Anterior cingulate cortex (tissue), 58 donors: Measurements from ENCODE around the gene CYLD.

Experiments
- DNase-seq, 58 donors: peaks; one replicate each; lab custom pipeline; 2025; lab: John Stamatoyannopoulos, UW

The CYLD gene

DNA sequence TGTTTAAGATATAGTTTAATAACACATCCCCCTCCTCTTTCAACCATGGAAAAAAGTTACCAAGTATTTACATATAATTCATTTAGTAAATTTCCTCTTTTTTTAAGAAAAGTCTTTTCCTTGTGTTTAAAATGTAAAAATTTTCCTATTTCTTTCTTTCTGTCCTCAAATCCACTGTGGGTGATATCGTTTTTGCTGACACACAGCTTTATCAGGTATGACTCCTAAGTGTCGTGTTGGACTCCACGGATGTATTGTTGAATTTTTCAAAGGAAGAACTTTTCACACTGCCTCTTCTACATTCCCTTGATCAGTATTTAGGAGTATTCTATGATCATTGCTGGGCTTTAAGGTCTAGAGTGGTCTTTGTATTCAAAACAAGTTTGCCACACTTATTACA lies 33.1 kb downstream of the CYLD start:
- no peak for DNase-seq

DNA sequence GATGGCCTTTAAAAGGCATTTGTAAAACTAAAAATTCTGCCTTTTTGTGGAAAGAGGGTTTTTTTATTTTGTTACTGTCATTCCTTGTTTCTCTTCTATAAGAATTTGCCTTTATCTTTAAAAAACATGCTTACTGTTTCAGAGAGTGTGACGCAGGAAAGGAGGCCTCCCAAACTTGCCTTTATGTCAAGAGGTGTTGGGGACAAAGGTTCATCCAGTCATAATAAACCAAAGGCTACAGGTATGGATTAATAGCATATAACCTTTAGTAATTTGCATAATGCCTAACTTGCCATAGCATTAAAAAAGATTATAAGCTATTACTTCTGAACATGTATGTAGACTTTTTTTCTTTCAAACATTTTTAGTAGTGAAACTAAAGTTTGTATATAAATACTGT lies 34.2 kb downstream of the CYLD start:
- DNase-seq: no peak

DNA sequence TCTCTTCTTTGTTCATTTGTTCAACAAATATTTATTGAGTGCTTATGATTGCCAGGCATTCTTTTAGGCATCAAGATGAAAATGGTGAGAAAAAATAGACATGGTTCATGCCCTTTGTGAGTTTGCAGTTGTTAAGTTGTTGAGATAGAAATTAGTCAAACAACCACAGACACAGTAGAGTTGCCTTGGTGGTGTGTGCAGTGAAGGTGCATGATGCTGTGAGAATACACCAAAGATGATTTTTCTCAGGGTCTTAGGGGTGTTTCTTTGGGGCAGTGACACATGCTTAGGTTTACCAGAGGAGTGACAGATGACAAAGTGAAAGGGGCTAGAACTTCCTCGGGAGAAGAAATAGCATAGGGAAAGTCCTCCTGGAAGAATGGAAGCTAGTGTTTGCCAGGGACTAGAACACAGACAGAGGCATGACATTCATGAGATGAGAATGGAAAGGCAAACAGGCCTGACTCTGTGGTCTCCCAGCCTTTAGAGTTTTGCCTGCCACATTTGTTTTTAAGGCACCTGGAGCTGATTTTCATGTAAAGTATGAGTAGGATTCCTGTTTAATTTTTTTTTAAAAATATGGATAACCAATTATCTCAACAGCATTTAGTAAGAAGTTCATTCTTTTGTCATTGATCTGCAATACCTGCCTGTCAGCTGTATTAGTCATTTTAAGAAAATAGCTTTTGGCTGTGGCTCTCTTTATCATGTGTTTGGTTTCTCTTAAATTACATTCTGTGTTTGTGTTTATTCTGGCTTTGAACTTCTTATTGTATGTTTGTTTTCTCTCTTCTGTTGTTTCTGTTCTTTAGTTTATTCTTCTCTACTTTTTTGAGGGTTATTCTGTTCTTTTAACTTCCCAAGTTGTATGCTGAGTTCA lies 36.6 kb downstream of the CYLD start:
- no peak for DNase-seq

DNA sequence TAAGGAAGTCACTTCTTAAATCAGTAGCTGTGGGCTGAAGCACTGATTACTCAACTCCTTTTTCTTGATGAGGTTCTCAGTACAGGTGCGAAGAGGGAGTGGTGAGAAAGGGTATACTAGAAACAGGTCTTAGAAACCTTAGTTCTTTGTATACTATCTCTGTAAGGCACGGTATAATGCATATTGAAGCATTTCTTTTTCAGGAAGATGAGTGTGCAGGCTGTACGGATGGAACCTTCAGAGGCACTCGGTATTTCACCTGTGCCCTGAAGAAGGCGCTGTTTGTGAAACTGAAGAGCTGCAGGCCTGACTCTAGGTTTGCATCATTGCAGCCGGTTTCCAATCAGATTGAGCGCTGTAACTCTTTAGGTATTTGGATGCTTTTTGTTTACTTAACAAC lies 39.2 kb downstream of the CYLD start:
- no peak for DNase-seq

DNA sequence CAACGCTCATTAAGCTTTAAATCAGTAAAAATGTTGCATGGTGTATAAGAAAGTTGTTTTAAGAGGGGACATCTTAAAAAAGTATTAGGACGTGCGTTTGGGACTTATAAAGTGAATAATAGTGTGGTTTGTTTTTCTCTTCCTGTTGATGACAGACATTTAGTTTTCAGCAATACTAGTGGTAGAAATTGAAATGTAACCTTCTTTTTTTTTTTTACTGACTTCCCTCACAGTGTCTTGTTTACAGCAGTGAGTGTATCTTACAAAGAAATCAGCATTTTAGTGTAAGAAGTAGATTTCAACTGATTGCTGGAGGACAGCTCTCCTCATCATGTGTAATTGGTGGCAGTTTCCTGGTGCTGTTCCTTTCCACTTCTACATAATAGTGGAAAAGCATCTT lies 39.6 kb downstream of the CYLD start:
- no peak for DNase-seq

DNA sequence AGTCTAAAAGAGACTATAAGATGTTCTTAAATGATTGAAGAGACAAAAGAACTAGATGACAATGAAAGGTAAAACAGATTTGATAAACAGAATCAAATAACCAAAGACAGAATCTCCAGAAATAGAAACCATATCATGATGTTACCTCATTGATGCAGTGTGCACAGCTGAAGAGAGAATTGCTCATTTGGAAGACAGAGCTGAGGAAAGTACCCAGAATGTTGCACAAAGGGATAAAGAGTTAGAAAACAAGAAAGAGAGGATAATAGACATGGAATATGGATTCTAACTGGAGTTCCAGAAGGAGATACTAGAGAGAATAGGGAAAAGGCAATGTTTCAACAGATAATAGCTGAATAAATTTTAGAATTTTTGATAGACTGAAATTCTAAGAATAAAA lies 47.9 kb downstream of the CYLD start:
- DNase-seq: no peak

DNA sequence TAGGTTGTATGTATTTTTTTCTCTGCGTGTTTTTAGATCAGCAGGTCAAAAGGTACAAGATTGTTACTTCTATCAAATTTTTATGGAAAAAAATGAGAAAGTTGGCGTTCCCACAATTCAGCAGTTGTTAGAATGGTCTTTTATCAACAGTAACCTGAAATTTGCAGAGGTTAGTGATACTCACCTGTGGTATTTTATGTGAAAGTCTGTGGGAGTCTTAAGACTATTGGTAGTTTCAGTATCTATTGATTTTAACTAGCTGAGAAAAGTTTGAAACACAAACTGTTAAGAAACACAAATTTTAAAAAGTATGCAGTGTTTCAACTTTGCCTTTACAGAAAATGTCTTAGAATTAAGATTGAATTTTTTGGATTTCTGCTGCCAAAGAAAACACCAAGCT lies 49.6 kb downstream of the CYLD start:
- no peak for DNase-seq

DNA sequence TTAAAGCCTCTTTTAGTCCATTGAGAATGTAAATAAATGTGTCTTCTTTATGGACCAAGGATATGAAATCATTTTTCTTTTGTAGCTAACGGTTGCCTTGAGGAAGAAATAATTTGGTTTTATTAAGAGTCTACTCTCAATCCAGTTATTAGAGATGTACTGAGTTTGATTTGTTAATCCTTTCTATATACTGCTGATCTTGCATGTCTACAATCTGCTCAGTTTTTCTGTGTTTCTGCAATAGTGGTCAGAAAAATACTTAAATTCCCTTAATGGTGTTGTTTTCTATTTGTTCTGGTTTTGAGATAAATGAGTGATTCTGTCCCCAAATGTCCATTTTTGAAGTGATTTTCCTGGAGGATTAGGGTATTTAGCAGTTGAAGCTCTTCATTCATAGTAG lies 54.9 kb downstream of the CYLD start:
- DNase-seq: no peak

DNA sequence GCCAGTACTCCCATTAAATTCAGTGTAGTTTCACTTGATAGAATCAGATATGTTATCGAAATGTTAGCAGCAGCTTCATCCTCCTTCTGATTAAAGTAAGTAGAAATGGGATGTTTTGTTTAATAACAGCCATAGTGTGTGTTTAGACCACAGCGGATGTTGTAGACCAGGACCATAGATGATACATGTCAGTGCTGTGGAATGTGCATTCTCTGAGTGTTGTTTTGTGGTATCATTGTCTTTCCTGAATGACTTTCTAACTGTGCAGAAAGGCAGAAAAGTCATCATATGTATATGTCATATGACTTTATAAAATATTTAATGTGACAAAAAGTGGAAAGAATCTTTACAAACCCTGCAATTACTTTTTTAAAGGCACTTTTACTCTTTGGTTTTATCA lies 55.6 kb downstream of the CYLD start:
- no peak for DNase-seq

DNA sequence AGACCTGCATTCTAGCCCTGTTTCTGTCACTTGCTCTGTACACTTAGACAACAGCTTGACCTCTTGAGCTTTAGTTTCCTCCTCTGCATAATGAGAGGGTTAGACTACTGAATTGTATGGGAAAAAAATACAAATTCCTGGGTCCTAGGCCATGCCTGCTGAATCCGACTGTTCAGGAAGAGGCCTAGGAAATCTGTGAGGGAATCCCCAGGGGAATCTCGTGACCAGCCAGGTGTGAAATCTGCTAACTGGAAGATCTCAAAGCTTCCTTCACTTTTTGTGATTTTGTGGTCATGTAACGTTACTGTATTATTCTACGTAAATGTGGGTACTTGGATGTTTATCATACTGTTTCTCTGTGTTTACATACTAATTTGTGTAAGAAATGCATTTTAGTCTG lies 58.2 kb downstream of the CYLD start:
- DNase-seq: no peak

DNA sequence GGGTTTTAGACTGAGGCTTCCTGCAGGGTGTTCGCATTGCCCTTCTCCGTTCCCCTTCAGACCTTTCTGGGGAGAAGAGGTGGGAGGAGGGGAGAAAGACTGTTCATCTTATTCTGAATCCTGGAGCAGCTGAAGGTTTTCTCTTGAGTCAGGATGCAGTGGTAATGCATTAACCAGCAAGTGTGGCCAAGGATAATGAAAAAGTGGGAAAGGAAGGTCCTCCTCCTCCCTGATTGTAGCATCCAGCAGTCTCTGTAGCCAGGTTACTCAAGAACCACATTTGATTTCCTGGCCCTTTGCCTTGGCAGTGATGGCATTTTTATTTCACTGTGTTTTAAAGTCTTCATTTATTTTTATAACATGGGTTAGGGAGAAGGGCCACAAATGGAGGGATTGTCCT lies 59.1 kb downstream of the CYLD start:
- DNase-seq: no peak

DNA sequence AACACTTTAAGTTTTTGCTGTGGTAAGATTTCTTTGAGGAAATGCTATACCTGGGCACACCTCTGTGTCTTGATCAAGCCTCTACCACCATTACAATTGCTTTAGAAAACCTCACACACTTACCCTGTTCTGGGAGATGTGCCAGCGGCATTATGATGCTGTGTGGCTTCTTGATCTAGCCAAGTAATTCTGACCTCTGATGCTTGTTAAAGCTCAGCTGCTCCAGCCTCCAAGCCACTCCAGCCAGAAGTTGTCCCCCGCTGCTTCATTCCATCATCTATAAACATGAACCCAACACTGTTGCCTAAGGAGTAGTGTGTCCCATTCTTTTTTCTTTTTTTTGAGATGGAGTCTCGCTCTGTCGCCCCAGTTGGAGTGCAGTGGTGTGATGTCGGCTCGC lies 60.1 kb downstream of the CYLD start:
- DNase-seq: no peak

DNA sequence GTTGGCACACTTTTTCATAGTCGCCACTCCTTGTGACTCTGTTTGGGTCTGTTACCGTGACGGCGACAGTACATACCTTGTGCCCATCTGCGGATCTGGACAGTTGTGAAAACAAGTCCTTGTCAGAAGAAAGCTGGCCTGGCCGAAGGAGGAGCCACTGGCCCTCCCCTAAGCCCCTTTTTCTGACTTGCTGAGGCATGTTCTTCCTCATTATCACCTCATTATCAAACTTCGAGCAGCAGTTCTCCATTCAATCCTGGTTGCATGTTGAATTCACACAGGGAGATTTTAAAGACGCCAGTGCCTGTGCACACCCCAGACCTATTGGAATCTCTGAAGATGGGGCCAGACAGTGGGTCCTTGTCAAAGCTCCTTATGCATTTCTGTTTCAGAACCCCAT lies 61.1 kb downstream of the CYLD start:
- DNase-seq: no peak

DNA sequence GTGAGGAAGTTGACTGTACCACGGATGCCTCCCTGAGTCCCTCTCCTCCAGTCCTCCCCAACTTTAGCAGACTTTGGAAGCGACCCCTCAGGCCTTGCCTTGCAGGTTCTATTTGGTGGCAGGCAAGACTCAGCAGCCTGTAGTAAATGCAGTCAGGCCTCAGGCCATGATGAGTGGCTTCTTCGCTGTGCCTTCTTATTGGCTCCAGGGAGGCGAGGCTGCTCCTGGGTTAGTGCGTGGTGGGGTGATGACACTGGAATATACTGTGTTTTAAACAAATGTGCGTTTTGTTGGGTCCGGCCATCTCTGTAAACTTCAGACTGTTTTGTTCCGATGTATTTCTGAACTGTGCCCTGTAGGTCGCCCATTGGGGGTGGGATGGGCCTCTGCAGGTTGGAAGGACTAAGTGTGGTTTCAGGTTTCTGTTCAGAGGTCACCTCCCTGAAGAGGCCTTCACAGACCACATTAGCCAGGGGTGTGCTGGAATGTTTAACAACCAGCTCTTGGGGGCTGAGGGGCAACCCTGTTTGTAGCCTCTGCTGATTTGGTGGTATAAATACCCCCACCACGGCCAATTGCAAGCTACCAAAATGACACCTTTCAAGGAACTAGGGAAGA lies 62.5 kb downstream of the CYLD start:
- no peak for DNase-seq

DNA sequence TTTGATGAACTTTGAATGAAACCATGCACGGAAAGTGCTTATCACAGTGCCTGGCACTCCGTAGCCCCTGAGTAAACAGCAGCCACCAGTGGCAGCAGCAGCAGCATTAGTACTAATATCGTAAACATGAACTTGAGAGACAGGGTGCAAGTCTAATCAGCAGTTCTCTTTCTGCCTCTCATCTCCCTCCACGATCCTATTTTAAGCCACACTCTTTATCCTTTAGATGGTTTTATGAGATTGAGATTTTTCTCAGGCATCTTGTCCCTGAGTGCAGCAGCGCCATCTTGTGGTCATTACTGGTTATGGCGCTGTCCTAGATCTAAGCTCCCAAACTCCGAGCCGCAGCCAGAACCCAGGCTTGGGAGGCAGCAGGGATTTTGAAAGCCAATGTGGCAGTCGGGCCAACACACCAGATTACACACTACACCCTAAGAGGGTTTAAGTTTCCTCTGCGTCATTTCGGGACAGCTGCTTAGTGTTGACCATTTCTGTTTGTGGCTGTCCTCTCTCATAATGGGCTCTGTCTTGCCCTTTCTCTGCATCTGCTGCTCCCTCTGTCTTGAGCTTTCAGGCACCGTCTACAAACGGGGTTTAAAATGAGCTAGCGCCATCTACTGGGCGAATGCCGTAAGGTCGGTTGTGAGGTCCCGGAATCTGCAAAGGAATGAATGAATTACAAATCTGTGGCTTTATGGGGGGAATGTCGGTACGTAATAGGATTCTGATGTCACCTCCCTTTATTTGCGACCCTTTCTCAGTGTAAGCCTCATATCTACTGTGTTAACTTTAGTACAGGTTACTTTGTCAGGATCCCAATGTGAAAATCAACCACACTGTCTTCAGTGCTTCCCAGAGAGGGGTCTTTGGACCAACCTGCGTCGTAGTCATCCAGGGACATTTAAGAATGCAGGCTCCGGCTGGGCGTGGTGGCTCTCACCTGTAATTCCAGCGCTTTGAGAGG lies 64.5 kb downstream of the CYLD start:
- DNase-seq: peak in 57 of 58 donors; percentile 34 to 99 (median 89)

DNA sequence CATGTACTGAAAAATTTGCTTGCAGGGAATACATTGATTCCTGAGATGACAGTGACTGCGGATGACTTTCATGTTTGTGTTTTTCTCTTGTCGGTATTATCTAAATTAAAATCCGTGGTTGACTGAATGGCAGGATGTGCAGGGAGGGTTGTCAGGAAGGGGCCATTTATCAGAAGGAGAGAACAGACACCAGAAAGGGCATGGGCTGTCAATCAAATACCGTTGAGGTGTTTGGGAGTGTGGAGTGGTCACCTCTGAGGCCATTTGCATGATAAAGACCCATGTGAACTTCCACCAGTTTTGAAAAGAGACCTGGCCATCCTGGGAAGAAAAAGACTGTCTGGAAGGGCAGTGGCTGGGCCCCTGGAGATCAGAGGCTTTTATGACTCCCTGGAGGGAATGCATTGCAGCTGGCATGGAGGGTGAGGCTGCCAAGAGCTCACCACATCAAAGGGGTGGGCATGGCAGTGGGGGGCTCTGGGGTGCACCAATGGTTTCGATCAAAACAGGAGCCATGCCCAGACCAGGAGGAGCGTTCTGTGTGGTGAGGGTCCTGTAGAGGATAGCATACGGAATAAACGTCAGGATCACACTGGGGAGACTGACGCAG lies 67.1 kb downstream of the CYLD start:
- no peak for DNase-seq

DNA sequence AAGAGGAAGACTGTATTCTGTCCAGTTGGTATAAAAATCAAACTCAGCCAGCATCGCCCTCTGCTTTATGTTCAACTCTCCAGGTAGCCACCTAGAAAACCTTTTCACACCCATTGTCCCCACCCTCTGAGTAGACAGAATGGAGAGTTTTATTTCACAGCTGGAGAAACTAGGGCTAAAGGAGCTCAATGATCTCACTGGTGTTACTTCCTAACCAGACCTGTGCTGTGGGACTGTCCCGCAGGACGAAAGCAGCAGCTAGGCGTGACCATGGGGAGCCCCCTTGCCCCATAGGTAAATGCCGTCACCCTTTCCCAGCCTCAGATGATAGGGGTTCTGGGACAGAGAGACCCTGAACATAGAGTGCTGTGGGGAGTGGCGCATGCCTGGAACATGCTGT lies 67.7 kb downstream of the CYLD start:
- no peak for DNase-seq

DNA sequence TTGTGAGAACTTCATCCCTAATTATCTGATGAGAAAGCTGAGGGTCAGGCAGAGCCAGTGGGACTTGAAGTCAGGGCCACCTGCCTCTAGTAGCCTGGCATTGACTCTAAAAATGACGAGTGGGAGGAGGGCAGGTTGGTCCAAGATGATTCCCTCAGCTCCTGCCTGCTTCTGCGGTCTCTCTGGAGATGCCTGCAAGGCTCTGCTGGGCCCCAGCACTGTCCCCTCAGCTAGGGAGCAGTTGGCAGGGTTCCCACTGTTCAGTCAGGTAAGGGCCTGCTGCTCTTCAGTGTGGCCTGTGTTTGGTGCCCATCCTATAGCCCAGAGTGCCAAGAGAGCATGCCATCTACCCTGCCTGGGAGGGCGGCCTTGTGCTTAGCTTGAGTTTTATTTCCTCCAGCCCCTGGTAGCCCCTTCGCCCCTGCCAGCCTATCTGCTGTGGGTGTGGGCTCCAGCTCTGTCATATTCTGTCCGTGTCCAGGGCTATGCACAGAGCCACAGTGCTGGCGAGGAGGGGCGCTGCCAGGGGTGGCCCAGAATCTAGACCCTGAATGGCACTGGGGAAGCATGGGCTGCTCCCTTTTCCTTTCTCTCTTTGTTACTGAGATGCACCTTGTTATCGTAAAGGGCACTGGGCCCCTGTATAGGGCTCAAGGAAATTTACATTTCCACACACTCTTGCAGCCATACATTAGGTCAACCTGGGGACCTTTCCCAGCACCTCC lies 68.5 kb downstream of the CYLD start:
- DNase-seq: no peak

DNA sequence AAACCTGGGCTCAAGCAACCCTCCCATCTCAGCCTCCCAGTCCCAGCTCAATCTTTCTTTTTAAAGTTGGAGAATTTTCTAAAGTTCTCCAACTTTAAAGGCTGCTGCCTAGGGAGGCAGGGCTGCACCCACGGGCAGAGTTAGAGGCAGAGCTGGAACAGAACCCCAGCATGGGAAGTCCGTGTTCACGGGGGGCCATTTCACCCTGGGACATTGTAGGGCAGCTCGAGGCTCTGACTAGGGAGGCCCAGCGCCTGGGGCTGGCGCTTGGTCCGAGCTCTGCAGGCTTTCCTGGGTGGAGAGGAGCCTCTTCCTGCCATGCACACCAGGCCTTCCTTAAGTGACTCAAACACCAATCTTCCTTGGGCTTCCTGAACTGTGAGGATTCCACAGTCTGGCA lies 70.2 kb downstream of the CYLD start:
- DNase-seq: no peak

DNA sequence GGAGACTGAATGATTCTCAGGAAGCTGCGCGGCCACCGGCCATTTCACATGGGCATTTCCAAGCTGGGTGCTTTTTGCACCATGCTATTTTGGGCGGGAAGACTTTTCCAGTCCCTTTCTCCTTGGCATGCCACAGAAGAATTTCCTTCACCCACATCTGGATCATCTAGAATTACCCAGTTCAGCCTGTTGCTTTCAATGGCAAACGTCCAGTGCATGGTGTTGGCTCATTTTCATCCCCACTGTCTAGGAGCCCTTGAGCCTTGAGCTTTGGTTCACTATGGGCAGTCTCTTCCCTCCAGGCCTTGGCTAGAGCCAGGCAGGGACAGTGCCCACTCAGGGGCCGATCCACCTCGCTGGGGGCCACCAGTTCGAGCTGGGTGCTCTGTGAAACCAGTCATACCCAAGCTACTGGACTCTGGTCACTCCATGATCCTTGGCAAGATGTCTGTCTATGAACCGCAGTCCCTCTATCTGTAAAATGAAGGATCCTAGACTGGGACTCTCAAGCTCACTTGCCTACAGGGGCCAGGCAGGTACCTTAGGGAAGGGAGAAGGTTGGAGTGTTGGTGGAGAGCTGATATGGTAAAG lies 71.1 kb downstream of the CYLD start:
- DNase-seq: no peak
